Stimulated activated naive CD8-positive, alpha-beta T cell treated with anti-CD3 and anti-CD28 coated beads, Interleukin-15, amount 100 ng/mL, for 72 hours (primary cell): ENCODE data around the gene RGL4.

ENCODE experiments used
- ATAC-seq: fragments of 150-1000 bp; cut with Tn5 transposase; 2 replicates; pipeline ENCODE4 v1.10.0; 2021; ENCODE audit warnings: mild to moderate bottlenecking, moderate library complexity
- DNase-seq, 2 donors: peaks; one replicate each; pipeline ENCODE4 v3.0.0; 2021 to 2022
- H3K27ac Mint-ChIP-seq, 2 donors: one replicate each; pipeline ENCODE4 v1.8.0; 2022; ENCODE audit warnings: mild to moderate bottlenecking in 2 of 2, mixed read lengths in 2 of 2, moderate library complexity in 2 of 2
- H3K27me3 Mint-ChIP-seq: one replicate; pipeline ENCODE4 v1.8.0; 2022; ENCODE audit warnings: mixed read lengths
- H3K4me1 Mint-ChIP-seq: one replicate; pipeline ENCODE4 v1.8.0; 2022; ENCODE audit warnings: mild to moderate bottlenecking, mixed read lengths
- H3K4me3 Mint-ChIP-seq, 2 donors: one replicate each; pipeline ENCODE4 v1.8.0; 2022; ENCODE audit warnings: mild to moderate bottlenecking in 2 of 2, mixed read lengths in 2 of 2, moderate library complexity in 1 of 2
- H3K9me3 Mint-ChIP-seq, 2 donors: one replicate each; pipeline ENCODE4 v1.8.0; 2022; ENCODE audit warnings: mixed read lengths in 2 of 2

RGL4 gene

GRCh38 chr22:23742505-23743264 is 51.9 kb downstream of the RGL4 start:
- peak overlapping the region in 1 of 2 donors; percentile 85 for H3K27ac Mint-ChIP-seq

GRCh38 chr22:23743303-23743705 is 52.5 kb downstream of the RGL4 start:
- no peak overlapping the region for H3K27ac Mint-ChIP-seq
- peaks cover 4 to 16% of the 10 kb centered on the region in 2 donors for H3K9me3 Mint-ChIP-seq
- no peaks in the 10 kb centered on the region for H3K27me3 Mint-ChIP-seq
- no peak overlapping the region for H3K4me3 Mint-ChIP-seq
- ATAC-seq (no peak), DNase-seq (no peak)
- no peaks in the 10 kb centered on the region for H3K4me1 Mint-ChIP-seq

More at GRCh38 chr22:23742505-23743264, 51.9 kb downstream of the RGL4 start:
- Mint-ChIP-seq H3K4me3 (no peak overlapping the region), H3K27me3 (no peaks in the 10 kb centered on the region), H3K4me1 (no peaks in the 10 kb centered on the region), H3K9me3 (peaks cover 4 to 16% of the 10 kb centered on the region in 2 donors)
- DNase-seq (no peak), ATAC-seq (no peak)

- DNase-seq: no peak
- H3K27ac Mint-ChIP-seq: no peak overlapping the region
- H3K4me3 Mint-ChIP-seq: no peak overlapping the region
- H3K9me3 Mint-ChIP-seq: peaks cover 4 to 16% of the 10 kb centered on the region in 2 donors
- no peak for ATAC-seq
- H3K4me1 Mint-ChIP-seq: no peaks in the 10 kb centered on the region
- H3K27me3 Mint-ChIP-seq: no peaks in the 10 kb centered on the region
These were observed 53.2 kb downstream of the RGL4 start for GRCh38 chr22:23744001-23744400.

GRCh38 chr22:23744485-23744884 is 53.7 kb downstream of the RGL4 start:
- Mint-ChIP-seq H3K27me3 (no peaks in the 10 kb centered on the region), H3K9me3 (peaks cover 4 to 16% of the 10 kb centered on the region in 2 donors), H3K4me1 (peaks cover under 1% of the 10 kb centered on the region), H3K4me3 (no peak overlapping the region), H3K27ac (no peak overlapping the region)
- ATAC-seq (no peak), DNase-seq (no peak)

GRCh38 chr22:23745791-23746190 is 55.0 kb downstream of the RGL4 start:
- no peak for ATAC-seq
- H3K27ac Mint-ChIP-seq: no peak overlapping the region
- H3K4me1 Mint-ChIP-seq: peaks cover 14% of the 10 kb centered on the region
- H3K4me3 Mint-ChIP-seq: no peak overlapping the region
- peaks cover 4 to 16% of the 10 kb centered on the region in 2 donors for H3K9me3 Mint-ChIP-seq
- no peak for DNase-seq
- no peaks in the 10 kb centered on the region for H3K27me3 Mint-ChIP-seq
